SK-N-SH treated with all-trans-retinoic acid at 6 μM for 48 hours (cell line): ENCODE results near the gene TLN1.

Source experiments
- PATZ1 ChIP-seq: fragments of 250-450 bp; sonication (Bioruptor Pico); IDR thresholded peaks from 2 replicates; pipeline ENCODE4 v1.8.0; 2020; ENCODE audit warnings: mild to moderate bottlenecking, moderate library complexity, borderline replicate concordance
- POU6F1 ChIP-seq: fragments of 250-450 bp; sonication (Bioruptor Pico); IDR thresholded peaks from 2 replicates; pipeline ENCODE4 v1.8.0; 2021; ENCODE audit warnings: low read depth, mild to moderate bottlenecking, moderate library complexity, borderline replicate concordance
- TCF4 ChIP-seq: fragments of 250-450 bp; sonication (Bioruptor Pico); IDR thresholded peaks from 2 replicates; pipeline ENCODE4 v1.8.0; 2021; ENCODE audit warnings: mild to moderate bottlenecking, moderate library complexity, borderline replicate concordance
- ZNF565 ChIP-seq: fragments of 450-650 bp; formaldehyde crosslinking; conservative IDR thresholded peaks from 2 replicates; pipeline ENCODE4 v1.5.0; 2020; ENCODE audit warnings: low read depth, mild to moderate bottlenecking, moderate library complexity
- TF ChIP-seq, protein P1 (sequence below): fragments of 250-450 bp; sonication (Bioruptor Pico); IDR thresholded peaks from 2 replicates; pipeline ENCODE4 v1.5.1; 2021; ENCODE audit warnings: mild to moderate bottlenecking, moderate library complexity
- TF ChIP-seq, protein P2 (sequence below): fragments of 250-450 bp; sonication (Bioruptor Pico); IDR thresholded peaks from 2 replicates; pipeline ENCODE4 v1.5.1; 2020; ENCODE audit warnings: low read depth, mild to moderate bottlenecking, moderate library complexity
- TF ChIP-seq, protein P3 (sequence below): fragments of 250-450 bp; sonication (Bioruptor Pico); IDR thresholded peaks from 2 replicates; pipeline ENCODE4 v1.5.0; 2020; ENCODE audit warnings: mild to moderate bottlenecking, moderate library complexity

GRCh38 chr9:35771075-35771433 lies 39.1 kb upstream of the TLN1 start:
- TF ChIP-seq POU6F1 (CRISPR knock-in tag): no peak
- no peak for TF ChIP-seq PATZ1 (CRISPR knock-in tag)
- TF ChIP-seq, protein P1, sequence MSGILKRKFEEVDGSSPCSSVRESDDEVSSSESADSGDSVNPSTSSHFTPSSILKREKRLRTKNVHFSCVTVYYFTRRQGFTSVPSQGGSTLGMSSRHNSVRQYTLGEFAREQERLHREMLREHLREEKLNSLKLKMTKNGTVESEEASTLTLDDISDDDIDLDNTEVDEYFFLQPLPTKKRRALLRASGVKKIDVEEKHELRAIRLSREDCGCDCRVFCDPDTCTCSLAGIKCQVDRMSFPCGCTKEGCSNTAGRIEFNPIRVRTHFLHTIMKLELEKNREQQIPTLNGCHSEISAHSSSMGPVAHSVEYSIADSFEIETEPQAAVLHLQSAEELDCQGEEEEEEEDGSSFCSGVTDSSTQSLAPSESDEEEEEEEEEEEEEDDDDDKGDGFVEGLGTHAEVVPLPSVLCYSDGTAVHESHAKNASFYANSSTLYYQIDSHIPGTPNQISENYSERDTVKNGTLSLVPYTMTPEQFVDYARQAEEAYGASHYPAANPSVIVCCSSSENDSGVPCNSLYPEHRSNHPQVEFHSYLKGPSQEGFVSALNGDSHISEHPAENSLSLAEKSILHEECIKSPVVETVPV (CRISPR knock-in tag): no peak
- no peak for TF ChIP-seq TCF4 (CRISPR knock-in tag)
- no peak for TF ChIP-seq ZNF565 (CRISPR knock-in tag)
- TF ChIP-seq, protein P2, sequence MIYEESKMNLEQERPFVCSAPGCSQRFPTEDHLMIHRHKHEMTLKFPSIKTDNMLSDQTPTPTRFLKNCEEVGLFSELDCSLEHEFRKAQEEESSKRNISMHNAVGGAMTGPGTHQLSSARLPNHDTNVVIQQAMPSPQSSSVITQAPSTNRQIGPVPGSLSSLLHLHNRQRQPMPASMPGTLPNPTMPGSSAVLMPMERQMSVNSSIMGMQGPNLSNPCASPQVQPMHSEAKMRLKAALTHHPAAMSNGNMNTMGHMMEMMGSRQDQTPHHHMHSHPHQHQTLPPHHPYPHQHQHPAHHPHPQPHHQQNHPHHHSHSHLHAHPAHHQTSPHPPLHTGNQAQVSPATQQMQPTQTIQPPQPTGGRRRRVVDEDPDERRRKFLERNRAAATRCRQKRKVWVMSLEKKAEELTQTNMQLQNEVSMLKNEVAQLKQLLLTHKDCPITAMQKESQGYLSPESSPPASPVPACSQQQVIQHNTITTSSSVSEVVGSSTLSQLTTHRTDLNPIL (CRISPR knock-in tag): no peak
- TF ChIP-seq, protein P3, sequence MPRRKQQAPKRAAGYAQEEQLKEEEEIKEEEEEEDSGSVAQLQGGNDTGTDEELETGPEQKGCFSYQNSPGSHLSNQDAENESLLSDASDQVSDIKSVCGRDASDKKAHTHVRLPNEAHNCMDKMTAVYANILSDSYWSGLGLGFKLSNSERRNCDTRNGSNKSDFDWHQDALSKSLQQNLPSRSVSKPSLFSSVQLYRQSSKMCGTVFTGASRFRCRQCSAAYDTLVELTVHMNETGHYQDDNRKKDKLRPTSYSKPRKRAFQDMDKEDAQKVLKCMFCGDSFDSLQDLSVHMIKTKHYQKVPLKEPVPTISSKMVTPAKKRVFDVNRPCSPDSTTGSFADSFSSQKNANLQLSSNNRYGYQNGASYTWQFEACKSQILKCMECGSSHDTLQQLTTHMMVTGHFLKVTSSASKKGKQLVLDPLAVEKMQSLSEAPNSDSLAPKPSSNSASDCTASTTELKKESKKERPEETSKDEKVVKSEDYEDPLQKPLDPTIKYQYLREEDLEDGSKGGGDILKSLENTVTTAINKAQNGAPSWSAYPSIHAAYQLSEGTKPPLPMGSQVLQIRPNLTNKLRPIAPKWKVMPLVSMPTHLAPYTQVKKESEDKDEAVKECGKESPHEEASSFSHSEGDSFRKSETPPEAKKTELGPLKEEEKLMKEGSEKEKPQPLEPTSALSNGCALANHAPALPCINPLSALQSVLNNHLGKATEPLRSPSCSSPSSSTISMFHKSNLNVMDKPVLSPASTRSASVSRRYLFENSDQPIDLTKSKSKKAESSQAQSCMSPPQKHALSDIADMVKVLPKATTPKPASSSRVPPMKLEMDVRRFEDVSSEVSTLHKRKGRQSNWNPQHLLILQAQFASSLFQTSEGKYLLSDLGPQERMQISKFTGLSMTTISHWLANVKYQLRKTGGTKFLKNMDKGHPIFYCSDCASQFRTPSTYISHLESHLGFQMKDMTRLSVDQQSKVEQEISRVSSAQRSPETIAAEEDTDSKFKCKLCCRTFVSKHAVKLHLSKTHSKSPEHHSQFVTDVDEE (CRISPR knock-in tag): no peak
